A204.1 (cell line): Measurements from ENCODE around the gene MUCL3.
"Not testable (repeated sequence)": the region's sequence is repeated elsewhere in the genome, so short reads cannot be mapped to it uniquely, and the experiment has no call there.

ENCODE experiments used
- FAIRE-seq: peaks from 2 replicates; lab custom pipeline; 2012; peaks lifted over from hg19 to GRCh38; lab: Jason Lieb, UNC

MUCL3 gene

GRCh38 chr6:30979690-30980089, 38.9 kb downstream of the MUCL3 start:
- FAIRE-seq: no peak

DNA sequence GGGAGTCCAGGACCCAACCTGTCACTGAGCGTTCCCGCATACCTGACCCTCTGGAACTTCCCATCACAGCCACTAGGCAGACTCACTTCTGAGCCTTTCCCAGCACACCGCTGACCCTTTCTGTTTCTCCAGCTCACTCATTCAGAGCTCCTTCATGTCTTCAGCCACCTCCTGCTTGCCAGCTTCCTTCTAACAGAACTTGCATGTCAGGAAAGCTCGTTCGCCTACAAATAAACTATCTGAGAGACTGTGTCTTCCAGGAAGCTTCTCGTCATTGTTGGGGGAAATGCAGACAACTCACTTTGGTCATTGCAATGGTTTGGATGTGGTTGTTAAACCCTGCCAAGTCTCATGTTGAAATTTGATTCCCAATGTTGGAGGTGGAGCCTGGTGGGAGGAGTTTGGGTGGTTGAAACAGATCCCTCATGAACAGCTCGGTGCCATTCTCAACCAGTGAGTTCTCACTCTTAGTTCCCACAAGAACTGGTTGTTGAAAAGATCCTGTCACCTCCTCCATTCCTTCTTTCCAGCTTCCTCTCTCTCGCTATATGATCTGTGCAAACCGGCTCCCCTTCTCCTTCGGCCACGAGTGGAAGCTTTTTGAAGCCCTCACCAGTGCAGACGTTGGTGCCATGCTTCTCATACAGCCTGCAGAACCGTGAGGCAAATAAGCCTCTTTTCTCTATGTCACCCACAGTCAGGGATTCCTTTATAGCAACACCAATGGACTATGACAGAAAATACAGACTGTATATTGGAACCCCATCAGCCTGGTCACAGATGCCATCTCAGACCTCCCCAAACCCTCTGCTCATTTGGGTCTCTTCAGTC, 41.4 kb downstream of the MUCL3 start:
- no peak for FAIRE-seq

DNA sequence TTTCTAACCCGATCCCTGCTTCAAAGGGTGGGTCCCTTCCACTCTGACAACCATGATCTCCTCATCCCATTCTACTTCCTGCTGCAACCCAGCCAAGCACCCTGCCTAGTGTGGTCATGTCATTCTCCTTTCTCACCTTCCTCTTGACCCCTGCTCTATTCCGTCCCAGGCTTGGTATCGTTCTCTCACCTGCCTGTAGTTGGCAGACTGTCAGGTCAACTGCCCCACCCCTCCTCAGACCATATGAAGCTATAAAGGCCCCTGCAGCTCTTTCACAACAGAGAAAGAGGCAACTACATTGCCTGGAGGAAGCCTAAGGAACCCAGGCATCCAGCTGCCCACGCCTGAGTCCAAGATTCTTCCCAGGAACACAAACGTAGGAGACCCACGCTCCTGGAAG, 42.7 kb downstream of the MUCL3 start, which contains the start of gene MUC21:
Gene MUC21 (plus strand): TSS at position 280 of the 400 bp plus-strand sequence. CDS start 241 bp downstream, outside the sequence.
- FAIRE-seq: no peak

DNA sequence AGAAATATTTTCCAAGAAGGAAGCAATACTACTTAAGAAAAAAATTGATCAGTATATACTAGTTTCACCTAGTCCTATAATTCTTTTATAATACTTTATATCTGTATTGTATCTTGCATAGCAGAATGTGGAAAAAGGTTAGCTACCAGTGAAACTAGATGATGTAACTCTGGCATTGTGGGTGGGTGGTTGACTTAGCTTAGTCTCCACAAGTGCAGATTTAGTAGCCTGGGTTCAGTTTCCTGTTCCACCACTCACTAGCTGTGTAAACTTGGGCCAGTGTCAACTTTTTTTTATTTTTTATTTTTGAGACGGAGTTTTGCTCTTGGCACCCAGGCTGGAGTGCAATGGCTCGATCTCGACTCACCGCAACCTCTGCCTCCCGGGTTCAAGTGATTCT, 44.7 kb downstream of the MUCL3 start:
- no peak for FAIRE-seq

DNA sequence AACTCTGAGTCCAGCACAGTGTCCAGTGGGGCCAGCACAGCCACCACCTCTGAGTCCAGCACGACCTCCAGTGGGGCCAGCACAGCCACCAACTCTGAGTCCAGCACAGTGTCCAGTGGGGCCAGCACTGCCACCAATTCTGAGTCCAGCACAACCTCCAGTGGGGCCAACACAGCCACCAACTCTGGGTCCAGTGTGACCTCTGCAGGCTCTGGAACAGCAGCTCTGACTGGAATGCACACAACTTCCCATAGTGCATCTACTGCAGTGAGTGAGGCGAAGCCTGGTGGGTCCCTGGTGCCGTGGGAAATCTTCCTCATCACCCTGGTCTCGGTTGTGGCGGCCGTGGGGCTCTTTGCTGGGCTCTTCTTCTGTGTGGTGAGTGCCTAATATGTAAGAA, 46.5 kb downstream of the MUCL3 start:
- FAIRE-seq: no peak

DNA sequence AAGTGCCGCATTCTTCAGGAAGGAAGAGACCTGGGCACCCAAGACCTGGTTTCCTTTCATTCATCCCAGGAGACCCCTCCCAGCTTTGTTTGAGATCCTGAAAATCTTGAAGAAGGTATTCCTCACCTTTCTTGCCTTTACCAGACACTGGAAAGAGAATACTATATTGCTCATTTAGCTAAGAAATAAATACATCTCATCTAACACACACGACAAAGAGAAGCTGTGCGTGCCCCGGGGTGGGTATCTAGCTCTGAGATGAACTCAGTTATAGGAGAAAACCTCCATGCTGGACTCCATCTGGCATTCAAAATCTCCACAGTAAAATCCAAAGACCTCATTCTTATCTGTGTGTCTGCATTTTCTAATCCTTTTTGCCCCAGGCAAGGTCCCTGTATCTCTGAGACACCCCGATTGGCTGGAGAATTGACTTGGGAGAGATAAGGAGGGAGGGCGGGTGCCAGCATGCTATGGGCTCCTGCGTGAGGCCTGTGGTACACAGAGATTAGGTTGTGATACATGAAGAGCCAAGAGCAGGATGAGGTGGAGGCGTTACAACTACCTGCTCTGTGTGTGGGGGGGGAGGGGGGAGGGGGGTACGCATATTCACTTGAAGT, 47.5 kb downstream of the MUCL3 start:
- no peak for FAIRE-seq

- no peak for FAIRE-seq
These were observed 49.8 kb downstream of the MUCL3 start for GRCh38 chr6:30990422-30991086.

- FAIRE-seq: no peak
These were observed 51.1 kb downstream of the MUCL3 start for GRCh38 chr6:30991891-30992290.

GRCh38 chr6:30997301-30997700, 56.5 kb downstream of the MUCL3 start:
- FAIRE-seq: no peak

GRCh38 chr6:30998785-30999184, 58.0 kb downstream of the MUCL3 start:
- FAIRE-seq: no peak

- not testable (repeated sequence) for FAIRE-seq
These were observed 59.5 kb downstream of the MUCL3 start for GRCh38 chr6:31000067-31000860.

- no peak for FAIRE-seq
These were observed 60.6 kb downstream of the MUCL3 start for GRCh38 chr6:31001281-31001888.

GRCh38 chr6:31002471-31002870, 61.7 kb downstream of the MUCL3 start:
- no peak for FAIRE-seq
